Omental fat pad (tissue), 4 donors: Measurements from ENCODE around the gene PLCB4. TPM values are rescaled to one million over a fixed set of nuclear protein-coding genes. Genes with fewer than 3 reads are reported as not detected.

Experiments used
- ATAC-seq: fragments of 150-250 bp; one replicate; pipeline ENCODE4 v1.9.1; 2016; ENCODE audit warnings: mild to moderate bottlenecking, moderate library complexity; ENCODE audit not compliant: low FRiP score
- DNase-seq: peaks from one replicate; pipeline ENCODE4 v3.0.0-alpha.2; 2019; ENCODE audit warnings: low spot score
- CTCF ChIP-seq, 3 donors: fragments of 450-650 bp; IDR thresholded peaks; one replicate each; pipeline ENCODE4 v1.5.1; 2016 to 2017; ENCODE audit warnings: antibody characterized with exemption in 3 of 3, mild to moderate bottlenecking in 3 of 3, moderate library complexity in 2 of 3
- total RNA-seq, 4 donors: library from RNA; depleted of rRNA; stranded (reverse); fragments of >200 nt; gene quantifications; one replicate each; pipeline ENCODE4 v1.1.0, GENCODE V29; 2016

PLCB4 gene
- total RNA-seq, 4 donors from 2014 or later, result 6.6 to 18.4 (median 11.4) TPM

GRCh38 chr20:9280666-9281065, 211.8 kb downstream of the PLCB4 start:
- DNase-seq (no peak), ATAC-seq (no peak)
- no peak for TF ChIP-seq CTCF (IDR thresholded peaks at IDR 0.05)

GRCh38 chr20:9281803-9282202, 212.9 kb downstream of the PLCB4 start:
- ATAC-seq, result no peak
- TF ChIP-seq CTCF (IDR thresholded peaks at IDR 0.05), result no peak
- no peak for DNase-seq

GRCh38 chr20:9285617-9286016, 216.7 kb downstream of the PLCB4 start:
- no peak for TF ChIP-seq CTCF (IDR thresholded peaks at IDR 0.05)
- ATAC-seq (no peak), DNase-seq (no peak)

- DNase-seq (no peak), ATAC-seq (no peak)
- no peak for TF ChIP-seq CTCF (IDR thresholded peaks at IDR 0.05)
Measured at GRCh38 chr20:9286501-9287461, 217.9 kb downstream of the PLCB4 start.

GRCh38 chr20:9287826-9288225, 218.9 kb downstream of the PLCB4 start:
- DNase-seq (no peak), ATAC-seq (no peak)
- no peak for TF ChIP-seq CTCF (IDR thresholded peaks at IDR 0.05)

GRCh38 chr20:9290331-9290730, 221.4 kb downstream of the PLCB4 start:
- ATAC-seq (no peak), DNase-seq (no peak)
- no peak for TF ChIP-seq CTCF (IDR thresholded peaks at IDR 0.05)

GRCh38 chr20:9293145-9293544, 224.3 kb downstream of the PLCB4 start:
- ATAC-seq (no peak), DNase-seq (no peak)
- TF ChIP-seq CTCF (IDR thresholded peaks at IDR 0.05), result no peak
